Activated T-helper 1 cell treated with Interleukin-2 at 50 U/mL for 16 hours (primary cell): Measurements from ENCODE around the gene CCDC178.

ENCODE experiments used
- DNase-seq: peaks from one replicate; pipeline ENCODE4 v3.0.0-alpha.2; 2020; ENCODE audit warnings: low read depth

The CCDC178 gene

GRCh38 chr18:32911660-32912284 lies 528.7 kb downstream of the CCDC178 start:
- DNase-seq: no peak

GRCh38 chr18:32910694-32911296 lies 529.7 kb downstream of the CCDC178 start:
- DNase-seq: no peak

- no peak for DNase-seq
Observed at GRCh38 chr18:32909798-32910561, 530.5 kb downstream of the CCDC178 start.

GRCh38 chr18:32908424-32908805 lies 532.1 kb downstream of the CCDC178 start:
- no peak for DNase-seq

GRCh38 chr18:32907648-32908423 lies 532.7 kb downstream of the CCDC178 start:
- DNase-seq: no peak

GRCh38 chr18:32907311-32907585 lies 533.3 kb downstream of the CCDC178 start:
- DNase-seq: no peak

- DNase-seq: no peak
Observed at GRCh38 chr18:32906506-32907310, 533.8 kb downstream of the CCDC178 start.

GRCh38 chr18:32905651-32906050 lies 534.9 kb downstream of the CCDC178 start:
- DNase-seq: no peak

- no peak for DNase-seq
Observed at GRCh38 chr18:32902568-32903330, 537.8 kb downstream of the CCDC178 start.

- DNase-seq: no peak
Observed at GRCh38 chr18:32899819-32900218, 540.7 kb downstream of the CCDC178 start.

GRCh38 chr18:32896776-32897547 lies 543.6 kb downstream of the CCDC178 start:
- no peak for DNase-seq

GRCh38 chr18:32893915-32894314 lies 546.6 kb downstream of the CCDC178 start:
- no peak for DNase-seq

- DNase-seq: no peak
Observed at GRCh38 chr18:32891797-32892196, 548.7 kb downstream of the CCDC178 start.

- no peak for DNase-seq
Observed at GRCh38 chr18:32891130-32891529, 549.4 kb downstream of the CCDC178 start.

GRCh38 chr18:32889615-32890593 lies 550.6 kb downstream of the CCDC178 start:
- no peak for DNase-seq

GRCh38 chr18:32888306-32888705 lies 552.2 kb downstream of the CCDC178 start:
- DNase-seq: no peak
